Measurements from ENCODE around the gene TNFRSF4. TPM values are rescaled to one million over a fixed set of nuclear protein-coding genes. Genes with fewer than 3 reads are reported as not detected.

The TNFRSF4 gene
- total and polyA plus RNA-seq, 2 of the 13 experiments (the other 11 are each of a cell fraction or from before 2014, with no cell fraction given), result not detected

DNA sequence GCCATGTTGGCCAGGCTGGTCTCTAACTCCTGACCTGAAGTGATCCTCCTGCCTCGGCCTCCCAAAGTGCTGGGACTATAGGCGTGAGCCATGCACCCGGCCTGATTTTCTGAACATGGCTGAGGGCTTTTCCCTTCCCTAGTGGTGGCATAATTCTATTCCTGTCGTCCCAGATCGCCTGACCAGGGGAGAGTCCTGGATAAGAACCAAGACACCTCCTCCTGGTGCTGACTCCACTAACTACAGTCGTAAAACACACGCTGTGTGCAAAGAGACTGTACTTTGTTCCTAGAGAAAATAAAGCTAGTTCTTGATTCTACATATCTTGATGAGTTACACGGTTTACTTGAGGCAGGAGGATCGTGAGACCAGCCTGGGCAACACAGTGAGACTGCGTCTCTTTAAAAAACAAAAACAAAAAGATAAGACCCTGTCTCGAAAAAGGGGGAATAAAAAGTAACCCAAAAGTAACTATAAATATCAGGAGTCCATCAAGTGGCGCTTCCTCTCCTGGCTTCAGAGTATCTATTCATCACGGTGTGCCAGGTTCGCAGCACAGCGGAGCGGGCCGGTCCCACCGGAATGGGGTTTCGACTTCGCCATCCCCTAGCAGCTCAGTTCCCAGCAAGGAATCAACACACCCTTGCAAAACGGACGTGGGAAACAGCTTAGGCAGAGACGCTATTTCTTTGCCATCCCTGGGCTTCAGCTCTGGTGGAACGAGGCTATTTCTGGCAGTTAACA is 16.9 kb upstream of the TNFRSF4 start (continued):
- TF ChIP-seq MIER2 (CRISPR knock-in tag; IDR thresholded peaks at IDR 0.05), result no peak
- TF ChIP-seq POLR2A (IDR thresholded peaks at IDR 0.05; ENCODE audit: insufficient read depth in 1 of 2, low read depth in 2 of 2, low read length in 2 of 2), result 0 out of 4 replicates have a peak, but pooled peaks of 1 of the 2 experiments have one; percentile 11
- TF ChIP-seq KDM1A (CRISPR knock-in tag; IDR thresholded peaks at IDR 0.05), result peak; percentile 65; the same call in 1 of the 2 replicates
- TF ChIP-seq ZNF256 (CRISPR knock-in tag; conservative IDR thresholded peaks at IDR 0.05), result no peak
- TF ChIP-seq SMC3 (IDR thresholded peaks at IDR 0.05; ENCODE audit: low read length), result peak; percentile 16; the same call in 1 of the 2 replicates
- TF ChIP-seq GFI1 (CRISPR knock-in tag; IDR thresholded peaks at IDR 0.05; ENCODE audit: borderline replicate concordance), result 0 out of 2 replicates have a peak, but pooled peaks have one; percentile 28
- 0 out of 2 replicates have a peak, but pooled peaks have one; percentile 41 for TF ChIP-seq ZFP36L1 (CRISPR knock-in tag; IDR thresholded peaks at IDR 0.05)
- TF ChIP-seq HNF4A (CRISPR knock-in tag; IDR thresholded peaks at IDR 0.05), result 0 out of 2 replicates have a peak, but pooled peaks have one; percentile 9
- TF ChIP-seq RAD21 (CRISPR knock-in tag; IDR thresholded peaks at IDR 0.05), result peak; percentile 36; the same call in 1 of the 2 replicates
- TF ChIP-seq, protein P1, sequence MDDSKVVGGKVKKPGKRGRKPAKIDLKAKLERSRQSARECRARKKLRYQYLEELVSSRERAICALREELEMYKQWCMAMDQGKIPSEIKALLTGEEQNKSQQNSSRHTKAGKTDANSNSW (CRISPR knock-in tag; IDR thresholded peaks at IDR 0.05; ENCODE audit: borderline replicate concordance), result no peak
- TF ChIP-seq RORA (CRISPR knock-in tag; IDR thresholded peaks at IDR 0.05), result no peak
- TF ChIP-seq, protein P2, sequence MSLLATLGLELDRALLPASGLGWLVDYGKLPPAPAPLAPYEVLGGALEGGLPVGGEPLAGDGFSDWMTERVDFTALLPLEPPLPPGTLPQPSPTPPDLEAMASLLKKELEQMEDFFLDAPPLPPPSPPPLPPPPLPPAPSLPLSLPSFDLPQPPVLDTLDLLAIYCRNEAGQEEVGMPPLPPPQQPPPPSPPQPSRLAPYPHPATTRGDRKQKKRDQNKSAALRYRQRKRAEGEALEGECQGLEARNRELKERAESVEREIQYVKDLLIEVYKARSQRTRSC (CRISPR knock-in tag; IDR thresholded peaks at IDR 0.05; ENCODE audit: low read depth), result peak; percentile 15; the same call in 1 of the 2 replicates
- TF ChIP-seq SCMH1 (CRISPR knock-in tag; IDR thresholded peaks at IDR 0.05; ENCODE audit: borderline replicate concordance), result no peak
- 0 out of 2 replicates have a peak, but pooled peaks have one; percentile 35 for TF ChIP-seq ZNF761 (CRISPR knock-in tag; conservative IDR thresholded peaks at IDR 0.05)
- TF ChIP-seq, protein P3, sequence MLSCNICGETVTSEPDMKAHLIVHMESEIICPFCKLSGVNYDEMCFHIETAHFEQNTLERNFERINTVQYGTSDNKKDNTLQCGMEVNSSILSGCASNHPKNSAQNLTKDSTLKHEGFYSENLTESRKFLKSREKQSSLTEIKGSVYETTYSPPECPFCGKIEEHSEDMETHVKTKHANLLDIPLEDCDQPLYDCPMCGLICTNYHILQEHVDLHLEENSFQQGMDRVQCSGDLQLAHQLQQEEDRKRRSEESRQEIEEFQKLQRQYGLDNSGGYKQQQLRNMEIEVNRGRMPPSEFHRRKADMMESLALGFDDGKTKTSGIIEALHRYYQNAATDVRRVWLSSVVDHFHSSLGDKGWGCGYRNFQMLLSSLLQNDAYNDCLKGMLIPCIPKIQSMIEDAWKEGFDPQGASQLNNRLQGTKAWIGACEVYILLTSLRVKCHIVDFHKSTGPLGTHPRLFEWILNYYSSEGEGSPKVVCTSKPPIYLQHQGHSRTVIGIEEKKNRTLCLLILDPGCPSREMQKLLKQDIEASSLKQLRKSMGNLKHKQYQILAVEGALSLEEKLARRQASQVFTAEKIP (CRISPR knock-in tag; IDR thresholded peaks at IDR 0.05; ENCODE audit: borderline replicate concordance), result no peak
- peak; percentile 79; the same call in 1 of the 2 replicates for TF ChIP-seq ZNF775 (CRISPR knock-in tag; IDR thresholded peaks at IDR 0.05; ENCODE audit: borderline replicate concordance)
- TF ChIP-seq MTF1 (CRISPR knock-in tag; IDR thresholded peaks at IDR 0.05), result 0 out of 2 replicates have a peak, but pooled peaks have one; percentile 27
- TF ChIP-seq ZNF510 (CRISPR knock-in tag; IDR thresholded peaks at IDR 0.05; ENCODE audit: low read depth), result 0 out of 2 replicates have a peak, but pooled peaks have one; percentile 34
- peak; percentile 50 for TF ChIP-seq JARID2 (CRISPR knock-in tag; IDR thresholded peaks at IDR 0.05; ENCODE audit: insufficient replicate concordance)
- no peak for TF ChIP-seq ZNF777 (CRISPR knock-in tag; IDR thresholded peaks at IDR 0.05)
- TF ChIP-seq PLRG1 (conservative IDR thresholded peaks at IDR 0.05), result no peak
- TF ChIP-seq FOXJ3 (CRISPR knock-in tag; IDR thresholded peaks at IDR 0.05; ENCODE audit: borderline replicate concordance), result peak; percentile 56; the same call in 1 of the 2 replicates
- 0 out of 2 replicates have a peak, but pooled peaks have one; percentile 13 for TF ChIP-seq ZBTB20 (CRISPR knock-in tag; IDR thresholded peaks at IDR 0.05; ENCODE audit: borderline replicate concordance, low read depth)
- peak; percentile 68; the same call in 1 of the 2 replicates for TF ChIP-seq ZMYM3 (CRISPR knock-in tag; IDR thresholded peaks at IDR 0.05)
- TF ChIP-seq GTF3A (CRISPR knock-in tag; conservative IDR thresholded peaks at IDR 0.05), result peak; percentile 74; the same call in 1 of the 2 replicates
- TF ChIP-seq, protein P4, sequence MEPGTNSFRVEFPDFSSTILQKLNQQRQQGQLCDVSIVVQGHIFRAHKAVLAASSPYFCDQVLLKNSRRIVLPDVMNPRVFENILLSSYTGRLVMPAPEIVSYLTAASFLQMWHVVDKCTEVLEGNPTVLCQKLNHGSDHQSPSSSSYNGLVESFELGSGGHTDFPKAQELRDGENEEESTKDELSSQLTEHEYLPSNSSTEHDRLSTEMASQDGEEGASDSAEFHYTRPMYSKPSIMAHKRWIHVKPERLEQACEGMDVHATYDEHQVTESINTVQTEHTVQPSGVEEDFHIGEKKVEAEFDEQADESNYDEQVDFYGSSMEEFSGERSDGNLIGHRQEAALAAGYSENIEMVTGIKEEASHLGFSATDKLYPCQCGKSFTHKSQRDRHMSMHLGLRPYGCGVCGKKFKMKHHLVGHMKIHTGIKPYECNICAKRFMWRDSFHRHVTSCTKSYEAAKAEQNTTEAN (CRISPR knock-in tag; conservative IDR thresholded peaks at IDR 0.05), result peak; percentile 57; the same call in 1 of the 2 replicates
